K562 (cell line): ENCODE measurements around the gene NR2F2. TPM values are rescaled to one million over a fixed set of nuclear protein-coding genes. Genes with fewer than 3 reads are reported as not detected.

ENCODE experiments used
- ETS1 ChIP-seq: conservative IDR thresholded peaks from 2 replicates; pipeline ENCODE4 v1.6.1; 2011; ENCODE audit warnings: low read depth, mild to moderate bottlenecking, low read length; ENCODE audit not compliant: control insufficient read depth
- HINFP ChIP-seq: fragments of 450-650 bp; conservative IDR thresholded peaks from 2 replicates; pipeline ENCODE4 v1.6.1; 2016; ENCODE audit warnings: missing genetic modification characterization, low read depth, mild to moderate bottlenecking, control low read depth, missing compliant biosample characterization
- HNRNPLL ChIP-seq: fragments of 200-400 bp; formaldehyde crosslinking; IDR thresholded peaks from 2 replicates; pipeline ENCODE4 v1.6.1; 2017; ENCODE audit warnings: low read length, low read depth, mild to moderate bottlenecking; ENCODE audit not compliant: poor library complexity, severe bottlenecking
- KAT7 ChIP-seq: sonication (generic); formaldehyde crosslinking; IDR thresholded peaks from 2 replicates; pipeline ENCODE4 v1.8.0; 2022; ENCODE audit warnings: missing genetic modification reagents, mild to moderate bottlenecking, borderline replicate concordance
- MTF1 ChIP-seq: fragments of 250-450 bp; sonication (Bioruptor Pico); IDR thresholded peaks from 2 replicates; pipeline ENCODE4 v1.9.0; 2021; ENCODE audit warnings: moderate library complexity, mild to moderate bottlenecking, inconsistent platforms, borderline replicate concordance
- POLR2G ChIP-seq: fragments of 200-400 bp; formaldehyde crosslinking; IDR thresholded peaks from 2 replicates; pipeline ENCODE4 v1.6.1; 2017; ENCODE audit warnings: low read depth, mild to moderate bottlenecking, antibody characterized with exemption, low read length, moderate library complexity
- PRDM10 ChIP-seq: fragments of 450-650 bp; IDR thresholded peaks from 2 replicates; pipeline ENCODE4 v1.6.1; 2018; ENCODE audit not compliant: partially characterized antibody
- RFX7 ChIP-seq: fragments of 250-450 bp; sonication (Bioruptor Pico); IDR thresholded peaks from 2 replicates; pipeline ENCODE4 v1.5.1; 2021; ENCODE audit warnings: mild to moderate bottlenecking
- SRF ChIP-seq, 2 experiments: fragments of 250-450, 450-650 bp in 1 of 2; sonication (Bioruptor Pico) in 1 of 2; sonication (generic) in 1 of 2; formaldehyde crosslinking; IDR thresholded peaks; 2 replicates each; pipeline versions ENCODE4 v1.5.0 to v1.5.1; 2020 to 2022; ENCODE audit warnings: mild to moderate bottlenecking in 1 of 2, missing genetic modification reagents in 1 of 2
- TBL1XR1 ChIP-seq, 2 experiments: IDR thresholded peaks; 2 replicates each; pipeline ENCODE4 v1.6.1; 2012; ENCODE audit warnings: improper control_type of control experiment in 2 of 2, low read length in 2 of 2, mild to moderate bottlenecking in 1 of 2
- TRIM24 ChIP-seq, 2 experiments: fragments of 450-650 bp; IDR thresholded peaks; 2 replicates each; pipeline ENCODE4 v1.6.1; 2016
- ZBTB11 ChIP-seq, 3 experiments: fragments of 200-800 bp in 1 of 3; fragments of 250-450 bp in 1 of 3; fragments of 450-650 bp in 1 of 3; sonication (Bioruptor Pico) in 1 of 3; sonication (Bioruptor generic) in 1 of 3; formaldehyde crosslinking in 1 of 3; IDR thresholded peaks; 2 replicates each; pipeline versions ENCODE4 v1.6.1 to v1.8.0; 2016 to 2022; ENCODE audit warnings: mild to moderate bottlenecking in 2 of 3, missing genetic modification characterization in 2 of 3, missing compliant biosample characterization in 1 of 3, moderate library complexity in 1 of 3
- ZNF224 ChIP-seq: sonication (generic); formaldehyde crosslinking; IDR thresholded peaks from 2 replicates; pipeline ENCODE4 v1.8.0; 2022; ENCODE audit warnings: mild to moderate bottlenecking, missing genetic modification reagents
- ZNF655 ChIP-seq: fragments of 250-450 bp; sonication (Bioruptor Pico); IDR thresholded peaks from 2 replicates; pipeline ENCODE4 v1.5.0; 2021
- polyA plus RNA-seq, 8 experiments: library from polyadenylated mRNA; depleted of rRNA in 4 of 8; stranded (reverse) in 5 of 8; unstranded in 3 of 8; fragments of >200 nt; fragmentation: Nextera tagmentation in 2 of 8; fragmentation: Illumina TruSeq in 1 of 8; extraction: Ambion mirVana in 2 of 8; extraction: Trizol in 1 of 8; gene quantifications; 2 replicates each; pipeline versions ENCODE4 v1.2.1 to v1.2.3, GENCODE V29; 2011 to 2014; ENCODE audit warnings: inconsistent platforms in 1 of 8, missing spikeins in 1 of 8
- total RNA-seq, 7 experiments: library from RNA; depleted of rRNA in 6 of 7; stranded (reverse); fragments of >200 nt in 6 of 7; fragmentation: Illumina TruSeq in 2 of 7; extraction: Trizol in 2 of 7; gene quantifications; 2 replicates each; pipeline versions ENCODE4 v1.2.1 to v1.2.3, GENCODE V29; 2011 to 2021; ENCODE audit warnings: low replicate concordance in 1 of 7

NR2F2 gene
- total and polyA plus RNA-seq, 9 of the 15 experiments (the other 6 are each of a cell fraction or from before 2014, with no cell fraction given), result 6.0 to 51.8 (median 11.1) TPM

GRCh38 chr15:96330064-96330449 lies 443 bp upstream of the NR2F2 start (continued):
- TF ChIP-seq HINFP (no peak), ETS1 (no peak), POLR2G (peak; percentile 82; the same call in 1 of the 2 replicates), ZNF655 (no peak), ZNF224 (no peak), PRDM10 (no peak), KAT7 (CRISPR knock-in tag) (no peak), TBL1XR1 (IDR thresholded peaks at IDR 0.05; ENCODE audit: low read length in 2 of 2) (peak in 1 of 2 experiments; percentile 4; a peak in 1 of 4 replicates), SRF (CRISPR knock-in tag; IDR thresholded peaks at IDR 0.05) (0 out of 4 replicates have a peak, but pooled peaks of 1 of the 2 experiments have one; percentile 33), ZBTB11 (CRISPR knock-in tag; IDR thresholded peaks at IDR 0.05) (peak in 1 of 3 experiments; percentile 77; a peak in 2 of 6 replicates), MTF1 (CRISPR knock-in tag) (no peak), HNRNPLL (peak; percentile 76), TRIM24 (IDR thresholded peaks at IDR 0.05) (no peak), RFX7 (no peak)
